Ascending aorta (tissue), 2 donors: ENCODE results near the gene PDE1C. TPM values are rescaled to one million over a fixed set of nuclear protein-coding genes. Genes with fewer than 3 reads are reported as not detected.
"Not testable (repeated sequence)": the region's sequence is repeated elsewhere in the genome, so short reads cannot be mapped to it uniquely, and the experiment has no call there.

Experiments used
- DNase-seq, 2 donors: peaks; one replicate each; pipeline ENCODE4 v3.0.0-alpha.2; 2019; ENCODE audit warnings: low spot score in 2 of 2
- H3K27ac ChIP-seq, 2 donors: fragments of 200-600 bp; sonication (generic); one replicate each; pipeline ENCODE4 v1.5.1; 2016 to 2017; ENCODE audit warnings: mild to moderate bottlenecking in 1 of 2
- H3K27me3 ChIP-seq: fragments of 200-600 bp; sonication (generic); one replicate; pipeline ENCODE4 v1.5.1; 2017
- H3K36me3 ChIP-seq, 2 donors: fragments of 200-600 bp; sonication (generic); one replicate each; pipeline ENCODE4 v1.5.1; 2016
- H3K4me1 ChIP-seq, 2 donors: fragments of 200-600 bp; sonication (generic); one replicate each; pipeline ENCODE4 v1.5.1; 2016 to 2017; ENCODE audit warnings: mild to moderate bottlenecking in 1 of 2
- H3K4me3 ChIP-seq, 2 donors: fragments of 200-600 bp; sonication (generic); one replicate each; pipeline ENCODE4 v1.5.1; 2016 to 2017; ENCODE audit warnings: mild to moderate bottlenecking in 1 of 2
- H3K9me3 ChIP-seq, 2 donors: fragments of 200-600 bp; sonication (generic); one replicate each; pipeline ENCODE4 v1.5.1; 2016
- intact Hi-C: fragments of 100-400 bp; cut with DNase I; formaldehyde crosslinking; loops from one replicate; pipeline ENCODE4 v1.15.1; 2023
- total RNA-seq: library from RNA; depleted of rRNA; stranded (reverse); fragments of >200 nt; gene quantifications from one replicate; pipeline ENCODE4 v1.1.0, GENCODE V29; 2016
- TF ChIP-seq, protein P1 (sequence below), 3 experiments: fragments of 200-600 bp in 2 of 3; fragments of 450-650 bp in 1 of 3; sonication (generic) in 2 of 3; IDR thresholded peaks; one replicate each; pipeline ENCODE4 v1.5.1; 2016 to 2019; ENCODE audit warnings: antibody characterized with exemption in 3 of 3, mild to moderate bottlenecking in 1 of 3, moderate library complexity in 1 of 3

Gene PDE1C
- total RNA-seq, 1 donor from 2014 or later = 1.4 TPM

- intact Hi-C loops = no loop called here
- Histone ChIP-seq H3K36me3 (no peaks in the 10 kb centered on the region), H3K27me3 (no peaks in the 10 kb centered on the region), H3K4me3 (no peak overlapping the region), H3K27ac (no peak overlapping the region), H3K4me1 (no peaks in the 10 kb centered on the region), H3K9me3 (no peaks in the 10 kb centered on the region)
- no peak for DNase-seq
- TF ChIP-seq, protein P1, sequence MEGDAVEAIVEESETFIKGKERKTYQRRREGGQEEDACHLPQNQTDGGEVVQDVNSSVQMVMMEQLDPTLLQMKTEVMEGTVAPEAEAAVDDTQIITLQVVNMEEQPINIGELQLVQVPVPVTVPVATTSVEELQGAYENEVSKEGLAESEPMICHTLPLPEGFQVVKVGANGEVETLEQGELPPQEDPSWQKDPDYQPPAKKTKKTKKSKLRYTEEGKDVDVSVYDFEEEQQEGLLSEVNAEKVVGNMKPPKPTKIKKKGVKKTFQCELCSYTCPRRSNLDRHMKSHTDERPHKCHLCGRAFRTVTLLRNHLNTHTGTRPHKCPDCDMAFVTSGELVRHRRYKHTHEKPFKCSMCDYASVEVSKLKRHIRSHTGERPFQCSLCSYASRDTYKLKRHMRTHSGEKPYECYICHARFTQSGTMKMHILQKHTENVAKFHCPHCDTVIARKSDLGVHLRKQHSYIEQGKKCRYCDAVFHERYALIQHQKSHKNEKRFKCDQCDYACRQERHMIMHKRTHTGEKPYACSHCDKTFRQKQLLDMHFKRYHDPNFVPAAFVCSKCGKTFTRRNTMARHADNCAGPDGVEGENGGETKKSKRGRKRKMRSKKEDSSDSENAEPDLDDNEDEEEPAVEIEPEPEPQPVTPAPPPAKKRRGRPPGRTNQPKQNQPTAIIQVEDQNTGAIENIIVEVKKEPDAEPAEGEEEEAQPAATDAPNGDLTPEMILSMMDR (IDR thresholded peaks at IDR 0.05) = no peak
These were observed 219.1 kb downstream of the PDE1C start for GRCh38 chr7:31851119-31851518.

DNA sequence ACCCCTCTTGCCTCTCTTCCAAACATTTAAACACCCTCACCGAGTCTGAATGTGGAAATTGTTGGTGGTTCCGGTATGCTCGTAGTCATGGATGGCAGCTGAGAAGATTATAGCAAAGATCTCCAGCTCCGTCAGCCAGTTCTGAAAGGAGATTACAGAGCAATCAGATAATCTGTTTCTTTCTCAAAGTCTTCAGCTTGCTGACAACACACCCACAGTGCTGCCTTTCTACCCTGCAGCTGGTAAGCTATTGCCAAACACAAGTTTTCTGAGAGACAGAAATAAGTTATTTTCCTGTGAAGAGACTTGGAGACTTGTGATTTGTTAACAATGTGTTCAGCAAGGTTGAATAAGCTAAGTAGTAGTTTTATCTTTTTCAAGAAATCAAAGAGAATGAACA is 219.6 kb downstream of the PDE1C start:
- DNase-seq = no peak
- H3K27ac ChIP-seq = no peak overlapping the region
- intact Hi-C loops = no loop called here
- no peaks in the 10 kb centered on the region for H3K36me3 ChIP-seq
- no peaks in the 10 kb centered on the region for H3K4me1 ChIP-seq
- no peaks in the 10 kb centered on the region for H3K9me3 ChIP-seq
- TF ChIP-seq, protein P1 (IDR thresholded peaks at IDR 0.05) = no peak
- no peaks in the 10 kb centered on the region for H3K27me3 ChIP-seq
- H3K4me3 ChIP-seq = no peak overlapping the region

GRCh38 chr7:31850066-31850465 is 220.1 kb downstream of the PDE1C start:
- Histone ChIP-seq H3K36me3 (no peaks in the 10 kb centered on the region), H3K4me3 (no peak overlapping the region), H3K4me1 (no peaks in the 10 kb centered on the region), H3K9me3 (no peaks in the 10 kb centered on the region), H3K27me3 (no peaks in the 10 kb centered on the region), H3K27ac (no peak overlapping the region)
- intact Hi-C loops = no loop called here
- TF ChIP-seq, protein P1 (IDR thresholded peaks at IDR 0.05) = no peak
- DNase-seq = no peak

GRCh38 chr7:31835471-31835870 is 234.7 kb downstream of the PDE1C start:
- Histone ChIP-seq H3K36me3 (no peaks in the 10 kb centered on the region), H3K4me3 (no peak overlapping the region), H3K27me3 (no peaks in the 10 kb centered on the region), H3K9me3 (no peaks in the 10 kb centered on the region), H3K4me1 (no peaks in the 10 kb centered on the region), H3K27ac (no peak overlapping the region)
- intact Hi-C loops = no loop called here
- no peak for DNase-seq
- TF ChIP-seq, protein P1 (IDR thresholded peaks at IDR 0.05) = no peak

DNA sequence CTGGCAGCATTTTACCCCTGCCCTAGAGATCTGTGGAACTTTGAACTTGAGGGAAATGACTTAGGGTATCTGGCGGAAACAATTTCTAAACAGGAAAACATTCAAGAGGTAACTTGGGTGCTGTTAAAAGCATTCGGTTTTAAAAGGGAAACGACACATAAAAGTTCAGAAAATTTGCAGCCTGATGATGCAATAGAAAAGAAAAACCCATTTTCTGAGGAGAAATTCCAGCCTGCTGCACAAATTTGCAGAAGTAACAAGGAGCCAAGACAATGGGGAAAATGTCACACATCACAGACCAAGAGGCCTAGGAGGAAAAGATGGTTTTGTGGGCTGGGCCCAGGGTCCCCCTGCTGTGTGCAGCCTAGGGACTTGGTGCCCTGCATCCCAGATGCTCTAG is 236.6 kb downstream of the PDE1C start:
- DNase-seq, H3K27me3 ChIP-seq, H3K36me3 ChIP-seq, intact Hi-C loops, H3K9me3 ChIP-seq, H3K4me3 ChIP-seq, H3K4me1 ChIP-seq, H3K27ac ChIP-seq: not testable (repeated sequence)

DNA sequence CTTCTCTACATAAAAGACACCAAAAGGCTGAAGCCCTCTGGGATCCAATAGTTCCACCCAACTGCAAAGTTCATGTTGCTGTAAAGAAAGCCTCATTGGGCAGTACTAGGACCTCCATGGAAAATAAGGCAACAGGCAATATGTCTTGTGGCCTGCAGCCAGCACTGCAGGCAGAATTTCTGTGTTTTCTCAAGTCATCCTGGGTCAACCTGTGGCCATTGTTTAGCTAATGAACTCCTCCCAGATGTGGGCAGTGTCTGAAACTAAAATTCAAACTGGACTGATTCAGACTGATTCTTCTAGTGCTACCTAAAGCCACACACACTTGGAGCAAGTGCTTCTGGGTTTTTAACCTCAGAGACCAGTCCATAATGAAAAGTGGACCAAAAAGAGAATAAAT is 241.7 kb downstream of the PDE1C start:
- Histone ChIP-seq H3K4me3 (no peak overlapping the region), H3K4me1 (no peaks in the 10 kb centered on the region), H3K36me3 (no peaks in the 10 kb centered on the region), H3K9me3 (no peaks in the 10 kb centered on the region), H3K27ac (no peak overlapping the region), H3K27me3 (no peaks in the 10 kb centered on the region)
- no peak for DNase-seq
- TF ChIP-seq, protein P1 (IDR thresholded peaks at IDR 0.05) = no peak
- intact Hi-C loops = no loop called here
